H9 (cell line): ENCODE data around the gene LMF1. TPM values are rescaled to one million over a fixed set of nuclear protein-coding genes. Genes with fewer than 3 reads are reported as not detected.

Experiments used
- DNase-seq: peaks from one replicate; pipeline ENCODE4 v3.0.0-alpha.2; 2017
- H2AFZ ChIP-seq: one replicate; pipeline ENCODE4 v1.6.1; 2013; ENCODE audit warnings: mild to moderate bottlenecking, low read length, control low read depth, moderate library complexity
- H2AK5ac ChIP-seq: 2 replicates; pipeline ENCODE4 v1.6.1; 2013; ENCODE audit warnings: low read length, control low read depth, mixed read lengths; ENCODE audit not compliant: insufficient read length
- H2BK120ac ChIP-seq: one replicate; pipeline ENCODE4 v1.6.1; 2013; ENCODE audit warnings: low read depth, mild to moderate bottlenecking, low read length, control low read depth, inconsistent platforms; ENCODE audit not compliant: poor library complexity, severe bottlenecking
- H2BK12ac ChIP-seq: 2 replicates; pipeline ENCODE4 v1.6.1; 2013; ENCODE audit warnings: low read length, control low read depth, mixed read lengths, low read depth; ENCODE audit not compliant: insufficient read length
- H2BK15ac ChIP-seq: 2 replicates; pipeline ENCODE4 v1.6.1; 2013; ENCODE audit warnings: low read depth, low read length, control low read depth
- H2BK20ac ChIP-seq: one replicate; pipeline ENCODE4 v1.6.1; 2013; ENCODE audit warnings: low read depth, mild to moderate bottlenecking, low read length, control low read depth, inconsistent platforms; ENCODE audit not compliant: poor library complexity, severe bottlenecking
- H2BK5ac ChIP-seq: 2 replicates; pipeline ENCODE4 v1.6.1; 2013; ENCODE audit warnings: low read length, control low read depth, mixed read lengths; ENCODE audit not compliant: insufficient read length
- H3K14ac ChIP-seq: 2 replicates; pipeline ENCODE4 v1.6.1; 2013; ENCODE audit warnings: low read length, control low read depth; ENCODE audit not compliant: insufficient read depth
- H3K18ac ChIP-seq: 2 replicates; pipeline ENCODE4 v1.6.1; 2013; ENCODE audit warnings: low read depth, mild to moderate bottlenecking, mixed read lengths, low read length, control low read depth; ENCODE audit not compliant: insufficient read length
- H3K23ac ChIP-seq: 2 replicates; pipeline ENCODE4 v1.6.1; 2013; ENCODE audit warnings: low read length, control low read depth, mixed read lengths, low read depth; ENCODE audit not compliant: insufficient read length
- H3K23me2 ChIP-seq: 2 replicates; pipeline ENCODE4 v1.6.1; 2013; ENCODE audit warnings: low read depth, mild to moderate bottlenecking, mixed read lengths, low read length, control low read depth; ENCODE audit not compliant: insufficient read length, poor library complexity, severe bottlenecking
- H3K27ac ChIP-seq: 2 replicates; pipeline ENCODE4 v1.5.1; 2013; ENCODE audit warnings: low read length, control low read depth, mixed read lengths, low read depth; ENCODE audit not compliant: insufficient read length
- H3K27me3 ChIP-seq: 2 replicates; pipeline ENCODE4 v1.6.1; 2013; ENCODE audit warnings: low read length, control low read depth, inconsistent platforms; ENCODE audit not compliant: insufficient read depth
- H3K4ac ChIP-seq: 2 replicates; pipeline ENCODE4 v1.6.1; 2013; ENCODE audit warnings: low read depth, mild to moderate bottlenecking, control low read depth, inconsistent platforms, low read length, moderate library complexity
- H3K4me1 ChIP-seq: 2 replicates; pipeline ENCODE4 v1.6.1; 2013; ENCODE audit warnings: low read length, control low read depth, inconsistent platforms; ENCODE audit not compliant: insufficient read depth
- H3K4me2 ChIP-seq: 2 replicates; pipeline ENCODE4 v1.6.1; 2013; ENCODE audit warnings: low read length, control low read depth, mixed read lengths; ENCODE audit not compliant: insufficient read length, insufficient read depth
- H3K56ac ChIP-seq: 2 replicates; pipeline ENCODE4 v1.6.1; 2013; ENCODE audit warnings: low read depth, mild to moderate bottlenecking, mixed read lengths, low read length, control low read depth; ENCODE audit not compliant: insufficient read length
- H3K79me1 ChIP-seq: 2 replicates; pipeline ENCODE4 v1.6.1; 2013; ENCODE audit warnings: low read depth, mild to moderate bottlenecking, moderate library complexity, low read length, control low read depth, inconsistent platforms; ENCODE audit not compliant: insufficient read depth, poor library complexity, severe bottlenecking
- H3K79me2 ChIP-seq: 2 replicates; pipeline ENCODE4 v1.6.1; 2013; ENCODE audit warnings: low read length, control low read depth, inconsistent platforms; ENCODE audit not compliant: insufficient read depth
- H3K9ac ChIP-seq: 2 replicates; pipeline ENCODE4 v1.6.1; 2013; ENCODE audit warnings: low read length, control low read depth, mixed read lengths; ENCODE audit not compliant: insufficient read length; ENCODE audit errors: extremely low read depth
- H3K9me3 ChIP-seq: one replicate; pipeline ENCODE4 v1.6.1; 2013; ENCODE audit warnings: low read depth, low read length, inconsistent platforms; ENCODE audit not compliant: control insufficient read depth
- H3T11ph ChIP-seq: one replicate; pipeline ENCODE4 v1.6.1; 2013; ENCODE audit warnings: mild to moderate bottlenecking, low read length, control low read depth, inconsistent platforms
- H4K20me1 ChIP-seq: one replicate; pipeline ENCODE4 v1.6.1; 2013; ENCODE audit not compliant: control insufficient read depth, insufficient read length, insufficient read depth
- H4K5ac ChIP-seq: 2 replicates; pipeline ENCODE4 v1.6.1; 2013; ENCODE audit warnings: low read depth, mild to moderate bottlenecking, mixed read lengths, low read length, control low read depth; ENCODE audit not compliant: insufficient read length
- H4K8ac ChIP-seq: replicated peaks from 2 replicates; pipeline ENCODE4 v1.6.1; 2013; ENCODE audit warnings: low read length, control low read depth, mixed read lengths, low read depth; ENCODE audit not compliant: insufficient read length
- H4K91ac ChIP-seq: 2 replicates; pipeline ENCODE4 v1.6.1; 2013; ENCODE audit warnings: low read depth, mild to moderate bottlenecking, moderate library complexity, mixed read lengths, low read length, control low read depth; ENCODE audit not compliant: insufficient read length
- H3K27ac Mint-ChIP-seq, 3 experiments: 2 replicates in 2 of 3; 3 replicates in 1 of 3; pipeline ENCODE4 v1.8.0; 2020 to 2021; ENCODE audit warnings: mixed read lengths in 3 of 3, mild to moderate bottlenecking in 1 of 3, moderate library complexity in 1 of 3
- H3K27me3 Mint-ChIP-seq: 2 replicates; pipeline ENCODE4 v1.8.0; 2021; ENCODE audit warnings: low read depth, mild to moderate bottlenecking, moderate library complexity, mixed read lengths
- H3K36me3 Mint-ChIP-seq, 3 experiments: 2 replicates in 2 of 3; 3 replicates in 1 of 3; pipeline ENCODE4 v1.8.0; 2020 to 2021; ENCODE audit warnings: low read depth in 3 of 3, mixed read lengths in 3 of 3; ENCODE audit not compliant: insufficient read depth in 1 of 3
- H3K4me1 Mint-ChIP-seq, 2 experiments: 2 replicates each; pipeline ENCODE4 v1.8.0; 2020; ENCODE audit warnings: mixed read lengths in 2 of 2
- H3K4me3 Mint-ChIP-seq, 2 experiments: 2 replicates in 1 of 2; 3 replicates in 1 of 2; pipeline ENCODE4 v1.8.0; 2020 to 2021; ENCODE audit warnings: mild to moderate bottlenecking in 2 of 2, mixed read lengths in 2 of 2, moderate library complexity in 1 of 2
- H3K9me3 Mint-ChIP-seq, 2 experiments: 2 replicates in 1 of 2; 3 replicates in 1 of 2; pipeline ENCODE4 v1.8.0; 2020; ENCODE audit warnings: mild to moderate bottlenecking in 2 of 2, mixed read lengths in 2 of 2, moderate library complexity in 1 of 2
- CTCF ChIP-seq: fragments of 200-600 bp; sonication (generic); conservative IDR thresholded peaks from 3 replicates; pipeline ENCODE4 v1.8.0; 2021; ENCODE audit warnings: antibody characterized with exemption, mild to moderate bottlenecking
- WGBS: extraction: QIAGEN DNeasy Blood & Tissue Kit; methylation state at CpG from one replicate; pipeline ENCODE4 v1.1.7; 2013; ENCODE audit warnings: missing lambda C conversion rate, low lambda C conversion rate, mixed read lengths; ENCODE audit not compliant: insufficient read length; ENCODE audit errors: extremely low coverage; 5-methylcytosine and 5-hydroxymethylcytosine counted together
- total RNA-seq: library from RNA; stranded (reverse); gene quantifications from 2 replicates; pipeline ENCODE4 v1.2.1, GENCODE V29; 2021

The LMF1 gene
- total RNA-seq, 1 experiment from 2014 or later = 7.1 TPM

- Histone ChIP-seq H3K4ac (no peak overlapping the region), H3K23ac (no peak overlapping the region), H3K9me3 (no peaks in the 10 kb centered on the region), H2AFZ (no peak overlapping the region), H4K8ac (no peak overlapping the region), H4K20me1 (no peaks in the 10 kb centered on the region), H3K23me2 (no peaks in the 10 kb centered on the region), H3K56ac (no peak overlapping the region), H3K4me1 (no peaks in the 10 kb centered on the region), H3K9ac (no peak overlapping the region), H3K27ac (no peak overlapping the region), H2BK15ac (no peak overlapping the region), H2BK12ac (no peak overlapping the region), H3K27me3 (no peaks in the 10 kb centered on the region), H2BK20ac (no peak overlapping the region), H4K91ac (no peak overlapping the region), H3K18ac (no peak overlapping the region), H3K14ac (no peak overlapping the region), H4K5ac (no peak overlapping the region), H2AK5ac (no peak overlapping the region), H2BK5ac (no peak overlapping the region), H3K79me2 (no peaks in the 10 kb centered on the region), H3T11ph (no peak overlapping the region), H2BK120ac (no peak overlapping the region), H3K79me1 (no peaks in the 10 kb centered on the region), H3K4me2 (no peak overlapping the region)
- no CpG with 5 or more reads among the region's 24 CpGs for WGBS
- Mint-ChIP-seq H3K36me3 (peaks cover 0 to 2% (median 0%) of the 10 kb centered on the region in 3 experiments; a peak in 3 of 7 replicates), H3K27ac (no peak overlapping the region), H3K9me3 (peaks cover 6 to 8% of the 10 kb centered on the region in 2 experiments; a peak in 4 of 5 replicates), H3K4me1 (peaks cover 0 to under 1% of the 10 kb centered on the region in 2 experiments; a peak in 1 of 4 replicates), H3K27me3 (peaks cover 19% of the 10 kb centered on the region), H3K4me3 (no peak overlapping the region)
- 0 out of 3 replicates have a peak, but pooled peaks have one; percentile 11 for TF ChIP-seq CTCF
- DNase-seq = no peak
Measured at GRCh38 chr16:830871-831570, 139.8 kb downstream of the LMF1 start.
